Measurements from ENCODE around the gene TTC19. TPM values are rescaled to one million over a fixed set of nuclear protein-coding genes. Genes with fewer than 3 reads are reported as not detected.

The TTC19 gene
- total RNA-seq, 2 donors from 2014 or later: 64.1 to 75.8 TPM

GRCh38 chr17:15967706-15968399 lies 31.8 kb upstream of the TTC19 start:
- Histone ChIP-seq H3K36me3 (replicated peaks in 1 of 2; ENCODE audit: insufficient read depth in 1 of 2, low read depth in 2 of 2) (no peaks in the 10 kb centered on the region), H3K4me3 (no peak overlapping the region), H3K4me1 (peaks cover 11% of the 10 kb centered on the region), H3K27ac (no peak overlapping the region), H3K9me3 (no peaks in the 10 kb centered on the region), H3K27me3 (no peaks in the 10 kb centered on the region)
- no peak for TF ChIP-seq CTCF (IDR thresholded peaks at IDR 0.05)
- no peak for TF ChIP-seq POLR2A (IDR thresholded peaks at IDR 0.05)
- no peak for ATAC-seq
- 86 to 87% methylated on average over 11 of the region's 11 CpGs for WGBS, 2 donors
- no peak for DNase-seq
- intact Hi-C loops (cut with DNase I): no loop called here

DNA sequence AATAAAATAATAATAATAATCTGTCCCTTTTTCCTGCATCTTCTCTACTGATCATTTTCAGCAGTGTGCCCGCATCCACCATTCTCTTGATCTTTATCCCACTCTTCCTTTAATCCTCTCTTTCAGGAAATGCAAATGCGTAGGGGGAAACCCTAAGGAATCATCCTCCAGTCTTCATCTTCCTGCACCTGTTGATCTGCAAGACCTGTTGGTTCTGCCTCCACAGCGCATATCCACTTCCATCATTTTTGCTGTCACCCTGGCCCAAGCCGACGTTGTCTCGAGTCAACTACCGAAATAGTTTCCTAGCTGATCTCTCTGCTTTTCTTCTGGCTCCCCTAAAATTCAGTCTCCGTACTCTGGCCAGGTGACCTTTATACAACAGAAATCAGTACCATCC lies 30.2 kb upstream of the TTC19 start:
- intact Hi-C loops (cut with DNase I): no loop called here

GRCh38 chr17:15970500-15970899 lies 29.1 kb upstream of the TTC19 start:
- no peak for TF ChIP-seq POLR2A (IDR thresholded peaks at IDR 0.05)
- TF ChIP-seq CTCF (IDR thresholded peaks at IDR 0.05): no peak
- Histone ChIP-seq H3K9me3 (no peaks in the 10 kb centered on the region), H3K4me1 (peaks cover 11% of the 10 kb centered on the region), H3K27ac (no peak overlapping the region), H3K27me3 (no peaks in the 10 kb centered on the region), H3K4me3 (no peak overlapping the region), H3K36me3 (replicated peaks in 1 of 2; ENCODE audit: insufficient read depth in 1 of 2, low read depth in 2 of 2) (no peaks in the 10 kb centered on the region)
- DNase-seq (no peak), ATAC-seq (no peak)
- intact Hi-C loops (cut with DNase I): no loop called here
- 67 to 75% methylated on average over 2 of the region's 2 CpGs for WGBS, 2 donors

More for the DNA sequence above, 30.2 kb upstream of the TTC19 start:
- TF ChIP-seq CTCF (IDR thresholded peaks at IDR 0.05) (no peak), POLR2A (IDR thresholded peaks at IDR 0.05) (no peak)
- ATAC-seq (no peak), DNase-seq (no peak)
- Histone ChIP-seq H3K27me3 (no peaks in the 10 kb centered on the region), H3K4me3 (no peak overlapping the region), H3K36me3 (replicated peaks in 1 of 2; ENCODE audit: insufficient read depth in 1 of 2, low read depth in 2 of 2) (no peaks in the 10 kb centered on the region), H3K27ac (no peak overlapping the region), H3K9me3 (no peaks in the 10 kb centered on the region), H3K4me1 (peaks cover 11% of the 10 kb centered on the region)
- 91% methylated on average over 8 of the region's 8 CpGs for WGBS, 2 donors

GRCh38 chr17:15971098-15971678 lies 28.4 kb upstream of the TTC19 start:
- intact Hi-C loops (cut with DNase I): no loop called here
- no peaks in the 10 kb centered on the region for H3K27me3 ChIP-seq
- ATAC-seq (no peak), DNase-seq (no peak)
- H3K4me1 ChIP-seq: peaks cover 10% of the 10 kb centered on the region
- H3K27ac ChIP-seq: no peak overlapping the region
- WGBS, 2 donors: 78 to 79% methylated on average over 5 of the region's 5 CpGs
- H3K9me3 ChIP-seq: no peaks in the 10 kb centered on the region
- TF ChIP-seq CTCF (IDR thresholded peaks at IDR 0.05) (no peak), POLR2A (IDR thresholded peaks at IDR 0.05) (no peak)
- no peak overlapping the region for H3K4me3 ChIP-seq
- no peaks in the 10 kb centered on the region for H3K36me3 ChIP-seq (replicated peaks in 1 of 2; ENCODE audit: insufficient read depth in 1 of 2, low read depth in 2 of 2)

DNA sequence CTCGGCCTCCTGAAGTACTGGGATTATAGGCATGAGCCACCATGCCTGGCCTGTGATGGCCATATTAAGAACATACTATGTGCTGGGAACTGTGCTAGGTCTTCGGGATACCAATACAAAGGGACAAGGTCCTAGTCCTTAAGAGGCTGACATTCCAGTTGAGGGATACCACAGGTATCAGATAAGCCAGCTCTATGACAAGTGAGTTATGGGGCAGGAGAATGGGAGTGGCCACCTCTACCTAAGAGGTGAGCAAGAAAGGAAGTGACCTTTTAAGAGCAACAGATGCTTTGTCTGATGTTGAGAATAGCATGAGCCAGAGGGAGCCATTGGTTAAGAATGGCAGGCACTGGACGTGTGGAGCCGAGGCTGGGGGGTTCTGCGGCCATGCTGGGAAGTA lies 27.7 kb upstream of the TTC19 start:
- ATAC-seq (no peak), DNase-seq (no peak)
- no peaks in the 10 kb centered on the region for H3K36me3 ChIP-seq (replicated peaks in 1 of 2; ENCODE audit: insufficient read depth in 1 of 2, low read depth in 2 of 2)
- WGBS, 2 donors: 86 to 88% methylated on average over 4 to 5 of the region's 5 CpGs
- no peaks in the 10 kb centered on the region for H3K9me3 ChIP-seq
- no peaks in the 10 kb centered on the region for H3K27me3 ChIP-seq
- peaks cover 3% of the 10 kb centered on the region for H3K4me1 ChIP-seq
- intact Hi-C loops (cut with DNase I): no loop called here
- TF ChIP-seq POLR2A (IDR thresholded peaks at IDR 0.05): no peak
- TF ChIP-seq CTCF (IDR thresholded peaks at IDR 0.05): no peak
- H3K4me3 ChIP-seq: no peak overlapping the region
- no peak overlapping the region for H3K27ac ChIP-seq

Measured in body of pancreas (tissue), 4 donors.